Activated T-helper 1 cell treated with anti-CD3 and anti-CD28 coated beads, Interleukin-12 subunit alpha, Interleukin-12 subunit beta, Interleukin-2, Interleukin-4 antibody, amounts not matched to agents 30 ng/mL and 10 ng/mL and 1 ng/mL, durations not matched to agents 14 hours and 24 hours and 36 hours (primary cell): ENCODE results near the gene RSF1. TPM values are rescaled to one million over a fixed set of nuclear protein-coding genes. Genes with fewer than 3 reads are reported as not detected.

ENCODE experiments used
- DNase-seq: peaks from one replicate; pipeline ENCODE4 v3.0.0; 2021; ENCODE audit warnings: low spot score
- H3K27ac Mint-ChIP-seq: one replicate; pipeline ENCODE4 v1.8.0; 2021; ENCODE audit warnings: mild to moderate bottlenecking, mixed read lengths
- H3K27me3 Mint-ChIP-seq: one replicate; pipeline ENCODE4 v1.8.0; 2022; ENCODE audit warnings: mild to moderate bottlenecking, moderate library complexity, mixed read lengths; ENCODE audit not compliant: insufficient read depth
- H3K36me3 Mint-ChIP-seq: one replicate; pipeline ENCODE4 v1.8.0; 2021; ENCODE audit warnings: low read depth, mixed read lengths
- H3K4me1 Mint-ChIP-seq: one replicate; pipeline ENCODE4 v1.8.0; 2021; ENCODE audit warnings: low read depth, mixed read lengths
- H3K4me3 Mint-ChIP-seq: one replicate; pipeline ENCODE4 v1.8.0; 2021; ENCODE audit warnings: mild to moderate bottlenecking, moderate library complexity, mixed read lengths
- H3K9me3 Mint-ChIP-seq: one replicate; pipeline ENCODE4 v1.8.0; 2021; ENCODE audit warnings: mixed read lengths
- intact Hi-C: fragments of 100-400 bp; cut with micrococcal nuclease; formaldehyde crosslinking; loops from one replicate; pipeline ENCODE4 v1.15.1; 2024
- total RNA-seq: library from RNA; stranded (reverse); gene quantifications from 2 replicates; pipeline ENCODE4 v1.2.3, GENCODE V29; 2022

Gene RSF1
- total RNA-seq, 1 donor from 2014 or later: 47.0 TPM

- no peak overlapping the region for H3K4me3 Mint-ChIP-seq
- peaks cover 35% of the 10 kb centered on the region for H3K36me3 Mint-ChIP-seq
- no peak for DNase-seq
- intact Hi-C loops: no loop called here
- H3K4me1 Mint-ChIP-seq: no peaks in the 10 kb centered on the region
- no peaks in the 10 kb centered on the region for H3K27me3 Mint-ChIP-seq
- no peak overlapping the region for H3K27ac Mint-ChIP-seq
- H3K9me3 Mint-ChIP-seq: no peaks in the 10 kb centered on the region
Observed at GRCh38 chr11:77697865-77698264, 122.7 kb downstream of the RSF1 start.

GRCh38 chr11:77695417-77695816 is 125.1 kb downstream of the RSF1 start:
- DNase-seq: no peak
- H3K27me3 Mint-ChIP-seq: no peaks in the 10 kb centered on the region

GRCh38 chr11:77690649-77691048 is 129.9 kb downstream of the RSF1 start:
- intact Hi-C loops: no loop called here

More at GRCh38 chr11:77695417-77695816, 125.1 kb downstream of the RSF1 start:
- Mint-ChIP-seq H3K36me3 (peaks cover 26% of the 10 kb centered on the region), H3K4me3 (no peak overlapping the region), H3K4me1 (no peaks in the 10 kb centered on the region), H3K9me3 (no peaks in the 10 kb centered on the region), H3K27ac (no peak overlapping the region)
- intact Hi-C loops: no loop called here

GRCh38 chr11:77687088-77687487 is 133.4 kb downstream of the RSF1 start:
- H3K27me3 Mint-ChIP-seq: no peaks in the 10 kb centered on the region
- no peaks in the 10 kb centered on the region for H3K9me3 Mint-ChIP-seq
- peaks cover 26% of the 10 kb centered on the region for H3K36me3 Mint-ChIP-seq
- no peaks in the 10 kb centered on the region for H3K4me1 Mint-ChIP-seq
- no peak overlapping the region for H3K27ac Mint-ChIP-seq
- H3K4me3 Mint-ChIP-seq: no peak overlapping the region
- intact Hi-C loops: no loop called here
- DNase-seq: no peak

More at GRCh38 chr11:77690649-77691048, 129.9 kb downstream of the RSF1 start:
- H3K4me1 Mint-ChIP-seq: no peaks in the 10 kb centered on the region
- peaks cover 22% of the 10 kb centered on the region for H3K36me3 Mint-ChIP-seq
- no peaks in the 10 kb centered on the region for H3K9me3 Mint-ChIP-seq
- no peak for DNase-seq
- no peak overlapping the region for H3K4me3 Mint-ChIP-seq
- no peaks in the 10 kb centered on the region for H3K27me3 Mint-ChIP-seq
- H3K27ac Mint-ChIP-seq: no peak overlapping the region

GRCh38 chr11:77677138-77677537 is 143.4 kb downstream of the RSF1 start:
- no peak overlapping the region for H3K4me3 Mint-ChIP-seq
- peaks cover 60% of the 10 kb centered on the region for H3K36me3 Mint-ChIP-seq
- H3K9me3 Mint-ChIP-seq: no peaks in the 10 kb centered on the region
- intact Hi-C loops: no loop called here
- H3K4me1 Mint-ChIP-seq: no peaks in the 10 kb centered on the region
- no peaks in the 10 kb centered on the region for H3K27me3 Mint-ChIP-seq
- no peak overlapping the region for H3K27ac Mint-ChIP-seq
- no peak for DNase-seq

DNA sequence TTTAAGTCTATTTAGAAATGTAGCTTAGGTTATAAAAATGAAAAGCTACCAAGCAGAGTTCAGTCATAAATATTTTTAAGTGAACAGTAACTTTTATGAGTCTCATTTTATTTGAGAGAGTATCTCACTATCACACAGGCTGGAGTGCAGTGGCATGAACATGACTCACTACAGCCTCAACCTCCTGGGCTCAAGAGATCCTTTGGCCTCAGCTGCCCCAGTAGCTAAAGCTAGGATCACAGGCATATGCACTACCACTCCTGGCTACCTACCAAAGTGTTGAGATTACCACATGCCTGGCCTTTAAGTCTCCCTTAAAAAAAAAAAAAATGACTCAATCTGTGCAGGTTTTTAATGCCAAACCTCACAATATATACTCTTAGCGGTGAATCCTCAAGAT is 148.3 kb downstream of the RSF1 start:
- peaks cover 67% of the 10 kb centered on the region for H3K36me3 Mint-ChIP-seq
- no peak overlapping the region for H3K27ac Mint-ChIP-seq
- H3K27me3 Mint-ChIP-seq: no peaks in the 10 kb centered on the region
- no peaks in the 10 kb centered on the region for H3K9me3 Mint-ChIP-seq
- H3K4me1 Mint-ChIP-seq: no peaks in the 10 kb centered on the region
- H3K4me3 Mint-ChIP-seq: no peak overlapping the region
- intact Hi-C loops: no loop called here
- DNase-seq: no peak

DNA sequence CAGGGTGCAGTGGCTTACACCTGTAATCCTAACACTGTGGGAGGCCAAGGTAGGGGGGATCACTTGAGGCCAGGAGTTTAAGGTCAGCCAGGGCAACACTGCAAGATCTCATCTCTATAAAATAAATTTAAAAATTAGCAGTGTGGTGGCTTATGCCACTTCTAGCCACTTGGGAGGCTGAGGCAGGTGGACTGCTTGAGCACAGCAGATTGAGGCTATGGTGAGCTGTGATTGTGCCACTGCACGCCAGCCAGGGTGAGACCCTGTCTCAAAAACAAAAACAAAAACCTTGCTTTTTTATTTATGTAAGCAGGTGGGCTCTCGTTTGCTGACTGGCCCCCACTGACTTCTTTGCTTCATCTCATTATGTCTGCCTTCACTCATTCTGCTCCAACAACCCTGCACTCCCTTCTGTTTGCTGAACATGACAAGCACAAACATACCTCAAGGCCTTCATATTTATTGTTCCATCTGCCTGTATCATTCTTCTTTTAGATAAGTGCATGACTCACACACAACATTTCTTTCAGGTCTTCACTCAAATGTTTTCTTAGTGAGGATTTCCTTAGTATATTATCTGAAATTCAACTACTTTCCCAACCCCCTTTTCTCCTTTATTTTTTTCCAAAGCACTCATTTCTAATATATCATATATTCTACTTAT is 150.5 kb downstream of the RSF1 start:
- Mint-ChIP-seq H3K4me1 (no peaks in the 10 kb centered on the region), H3K9me3 (no peaks in the 10 kb centered on the region), H3K27me3 (no peaks in the 10 kb centered on the region), H3K4me3 (no peak overlapping the region), H3K27ac (peak overlapping the region; percentile 40), H3K36me3 (peaks cover 53% of the 10 kb centered on the region)
- intact Hi-C loops: no loop called here
- no peak for DNase-seq

- no peaks in the 10 kb centered on the region for H3K4me1 Mint-ChIP-seq
- intact Hi-C loops: no loop called here
Observed at GRCh38 chr11:77668760-77669159, 151.8 kb downstream of the RSF1 start.

GRCh38 chr11:77665240-77665965 is 155.1 kb downstream of the RSF1 start:
- H3K27ac Mint-ChIP-seq: no peak overlapping the region
- no peaks in the 10 kb centered on the region for H3K27me3 Mint-ChIP-seq
- no peaks in the 10 kb centered on the region for H3K9me3 Mint-ChIP-seq
- no peaks in the 10 kb centered on the region for H3K4me1 Mint-ChIP-seq
- intact Hi-C loops: no loop called here
- no peak for DNase-seq
- H3K36me3 Mint-ChIP-seq: peaks cover 29% of the 10 kb centered on the region
- no peak overlapping the region for H3K4me3 Mint-ChIP-seq

More at GRCh38 chr11:77668760-77669159, 151.8 kb downstream of the RSF1 start:
- no peak overlapping the region for H3K4me3 Mint-ChIP-seq
- no peaks in the 10 kb centered on the region for H3K27me3 Mint-ChIP-seq
- H3K9me3 Mint-ChIP-seq: no peaks in the 10 kb centered on the region
- DNase-seq: no peak
- H3K27ac Mint-ChIP-seq: no peak overlapping the region
- peaks cover 49% of the 10 kb centered on the region for H3K36me3 Mint-ChIP-seq

DNA sequence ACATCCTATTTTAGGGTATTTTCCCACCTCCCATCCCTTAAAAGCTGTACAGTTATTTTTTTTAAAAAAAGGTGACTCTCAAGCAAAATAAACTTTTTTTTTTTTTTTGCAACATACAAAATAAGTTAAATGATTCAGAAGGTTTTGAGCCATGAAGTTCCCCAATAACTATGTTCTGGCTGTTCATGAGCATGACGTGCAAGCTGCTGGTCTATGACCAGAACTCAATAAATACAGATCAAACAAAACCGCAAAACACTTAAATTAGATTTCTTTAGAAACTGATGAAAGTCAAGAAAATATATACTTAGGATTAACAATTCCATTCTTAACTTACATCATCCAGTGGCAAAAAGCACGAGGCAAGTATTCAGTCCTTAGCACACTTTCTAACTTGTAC is 158.9 kb downstream of the RSF1 start:
- Mint-ChIP-seq H3K27me3 (no peaks in the 10 kb centered on the region), H3K9me3 (no peaks in the 10 kb centered on the region), H3K27ac (no peak overlapping the region), H3K4me3 (no peak overlapping the region), H3K4me1 (no peaks in the 10 kb centered on the region), H3K36me3 (peaks cover 7% of the 10 kb centered on the region)
- intact Hi-C loops: no loop called here
- DNase-seq: no peak

DNA sequence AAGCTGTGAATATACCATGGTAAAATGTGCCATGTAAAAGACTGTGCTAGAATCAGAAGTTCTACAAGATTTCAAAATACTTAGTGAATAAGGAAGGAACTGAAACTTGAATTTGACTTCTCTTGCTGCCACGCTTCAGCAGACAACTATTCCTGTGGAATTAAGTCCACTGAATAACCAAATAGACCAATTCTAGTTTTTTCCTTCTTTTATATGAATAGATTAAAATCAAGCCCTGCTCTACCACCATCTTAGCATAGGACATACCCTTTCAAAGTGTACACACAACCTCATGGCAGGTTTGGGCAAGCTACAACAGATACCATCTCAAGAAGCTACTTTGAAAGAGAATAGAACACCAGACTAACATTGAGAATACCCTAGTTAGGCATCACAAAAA is 159.6 kb downstream of the RSF1 start:
- Mint-ChIP-seq H3K27me3 (no peaks in the 10 kb centered on the region), H3K36me3 (peaks cover 6% of the 10 kb centered on the region), H3K4me3 (no peak overlapping the region), H3K27ac (no peak overlapping the region), H3K9me3 (no peaks in the 10 kb centered on the region), H3K4me1 (no peaks in the 10 kb centered on the region)
- no peak for DNase-seq
- intact Hi-C loops: no loop called here

- H3K27me3 Mint-ChIP-seq: no peaks in the 10 kb centered on the region
- H3K27ac Mint-ChIP-seq: no peak overlapping the region
- no peak overlapping the region for H3K4me3 Mint-ChIP-seq
- no peak for DNase-seq
- H3K4me1 Mint-ChIP-seq: no peaks in the 10 kb centered on the region
- intact Hi-C loops: no loop called here
- H3K9me3 Mint-ChIP-seq: no peaks in the 10 kb centered on the region
- no peaks in the 10 kb centered on the region for H3K36me3 Mint-ChIP-seq
Observed at GRCh38 chr11:77658213-77659013, 162.1 kb downstream of the RSF1 start.

DNA sequence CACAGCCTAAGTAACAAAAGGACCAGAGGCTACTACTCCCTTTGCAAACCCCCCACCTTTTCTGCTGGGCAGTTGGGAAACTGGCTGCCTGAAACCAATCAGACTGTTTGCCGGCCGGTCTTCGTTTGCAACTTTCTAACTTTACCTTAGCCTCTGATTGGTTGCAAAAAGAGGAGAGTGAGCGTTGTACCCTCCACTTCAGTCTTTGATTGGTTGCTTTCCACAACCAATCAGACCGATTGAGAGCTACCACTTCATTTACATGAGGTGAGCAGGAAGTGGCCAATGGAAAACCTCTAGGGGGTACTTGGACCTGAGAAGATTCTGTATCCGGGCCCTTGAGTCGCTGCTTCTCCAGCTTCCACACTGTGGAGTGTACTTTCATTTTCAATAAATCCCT is 164.2 kb downstream of the RSF1 start:
- intact Hi-C loops: no loop called here
- H3K36me3 Mint-ChIP-seq: no peaks in the 10 kb centered on the region
- no peaks in the 10 kb centered on the region for H3K27me3 Mint-ChIP-seq
- no peak overlapping the region for H3K4me3 Mint-ChIP-seq
- no peaks in the 10 kb centered on the region for H3K9me3 Mint-ChIP-seq
- no peak for DNase-seq
- no peak overlapping the region for H3K27ac Mint-ChIP-seq
- no peaks in the 10 kb centered on the region for H3K4me1 Mint-ChIP-seq
